RCC 7860 (cell line): Measurements from ENCODE around the gene BIN2.
A peak's percentile ranks its signal among the peaks of the same experiment; 100 is the strongest.

Experiments used
- DNase-seq: peaks from one replicate; pipeline ENCODE4 v3.0.0-alpha.2; 2015; ENCODE audit warnings: low spot score
- FAIRE-seq: peaks from 2 replicates; lab custom pipeline; 2012; peaks lifted over from hg19 to GRCh38; lab: Jason Lieb, UNC

Gene BIN2

GRCh38 chr12:51323966-51324895 lies at the start of gene BIN2:
Gene BIN2, minus strand, starts transcription at chr12:51324174. Its CDS starts 72 bp downstream, at chr12:51324102.
- DNase-seq (no peak), FAIRE-seq (no peak)

- no peak for FAIRE-seq
- no peak for DNase-seq
These were observed 49.2 kb upstream of the BIN2 start for GRCh38 chr12:51373187-51373586.

GRCh38 chr12:51372021-51372420 lies 48.0 kb upstream of the BIN2 start:
- DNase-seq (no peak), FAIRE-seq (no peak)

- DNase-seq (peak; percentile 96), FAIRE-seq (peak; percentile 94)
These were observed 47.5 kb upstream of the BIN2 start for GRCh38 chr12:51371295-51371953.

- no peak for DNase-seq
- no peak for FAIRE-seq
These were observed 46.7 kb upstream of the BIN2 start for GRCh38 chr12:51370667-51371066.

- FAIRE-seq (no peak), DNase-seq (no peak)
These were observed 45.6 kb upstream of the BIN2 start for GRCh38 chr12:51369581-51369980.

GRCh38 chr12:51368640-51369517 lies 44.9 kb upstream of the BIN2 start:
- DNase-seq (peak; percentile 82), FAIRE-seq (peak; percentile 72)

- no peak for FAIRE-seq
- no peak for DNase-seq
These were observed 41.3 kb upstream of the BIN2 start for GRCh38 chr12:51365276-51365675.

- FAIRE-seq = no peak
- no peak for DNase-seq
These were observed 40.0 kb upstream of the BIN2 start for GRCh38 chr12:51364001-51364400.

GRCh38 chr12:51362747-51363342 lies 38.9 kb upstream of the BIN2 start:
- no peak for DNase-seq
- FAIRE-seq = no peak

GRCh38 chr12:51362307-51362706 lies 38.3 kb upstream of the BIN2 start:
- no peak for DNase-seq
- FAIRE-seq = no peak

- DNase-seq (no peak), FAIRE-seq (no peak)
These were observed 37.4 kb upstream of the BIN2 start for GRCh38 chr12:51361161-51362016.

- no peak for DNase-seq
- no peak for FAIRE-seq
These were observed 36.3 kb upstream of the BIN2 start for GRCh38 chr12:51360315-51360714.

GRCh38 chr12:51359851-51360250 lies 35.9 kb upstream of the BIN2 start:
- FAIRE-seq (no peak), DNase-seq (no peak)

GRCh38 chr12:51358496-51358895 lies 34.5 kb upstream of the BIN2 start:
- FAIRE-seq (no peak), DNase-seq (no peak)

- DNase-seq = no peak
- FAIRE-seq = no peak
These were observed 33.5 kb upstream of the BIN2 start for GRCh38 chr12:51357374-51358047.

- FAIRE-seq = no peak
These were observed 28.0 kb upstream of the BIN2 start for GRCh38 chr12:51351913-51352532.

GRCh38 chr12:51349026-51349425 lies 25.1 kb upstream of the BIN2 start:
- FAIRE-seq (no peak), DNase-seq (no peak)

More at GRCh38 chr12:51351913-51352532, 28.0 kb upstream of the BIN2 start:
- peak; percentile 22 for DNase-seq

- no peak for FAIRE-seq
- no peak for DNase-seq
These were observed 24.1 kb upstream of the BIN2 start for GRCh38 chr12:51348116-51348515.
